DLD1 (cell line): Measurements from ENCODE around the gene CREG2.

ENCODE experiments used
- in situ Hi-C: cut with HindIII; loops from 2 replicates; pipeline ENCODE4 v1.10.0; 2017; ENCODE audit warnings: low sequenced_read_pairs

Gene CREG2

GRCh38 chr2:101387151-101387834, at the start of gene CREG2:
Gene CREG2, minus strand, starts transcription at chr2:101387503. Its CDS starts 46 bp downstream, at chr2:101387457.
- in situ Hi-C loops: no loop called here

GRCh38 chr2:101435001-101435862, 47.9 kb upstream of the CREG2 start:
- in situ Hi-C loops: no loop called here

- in situ Hi-C loops: no loop called here
Observed at GRCh38 chr2:101433465-101433864, 46.2 kb upstream of the CREG2 start.

- in situ Hi-C loops: no loop called here
Observed at GRCh38 chr2:101432411-101433181, 45.3 kb upstream of the CREG2 start.

GRCh38 chr2:101431486-101431885, 44.2 kb upstream of the CREG2 start:
- in situ Hi-C loops: no loop called here

- in situ Hi-C loops: no loop called here
Observed at GRCh38 chr2:101430156-101430555, 42.9 kb upstream of the CREG2 start.

GRCh38 chr2:101429453-101429852, 42.1 kb upstream of the CREG2 start:
- in situ Hi-C loops: no loop called here

GRCh38 chr2:101428422-101429176, 41.3 kb upstream of the CREG2 start:
- in situ Hi-C loops: no loop called here

GRCh38 chr2:101427743-101428142, 40.4 kb upstream of the CREG2 start:
- in situ Hi-C loops: no loop called here

GRCh38 chr2:101427240-101427639, 39.9 kb upstream of the CREG2 start:
- in situ Hi-C loops: no loop called here

- in situ Hi-C loops: no loop called here
Observed at GRCh38 chr2:101426822-101427221, 39.5 kb upstream of the CREG2 start.

- in situ Hi-C loops: no loop called here
Observed at GRCh38 chr2:101420623-101421022, 33.3 kb upstream of the CREG2 start.

GRCh38 chr2:101419096-101419663, 31.9 kb upstream of the CREG2 start:
- in situ Hi-C loops: no loop called here

- in situ Hi-C loops: no loop called here
Observed at GRCh38 chr2:101418460-101419095, 31.3 kb upstream of the CREG2 start.

- in situ Hi-C loops: no loop called here
Observed at GRCh38 chr2:101416609-101417008, 29.3 kb upstream of the CREG2 start.

- in situ Hi-C loops: no loop called here
Observed at GRCh38 chr2:101415884-101416283, 28.6 kb upstream of the CREG2 start.

- in situ Hi-C loops: no loop called here
Observed at GRCh38 chr2:101415220-101415619, 27.9 kb upstream of the CREG2 start.

GRCh38 chr2:101412092-101412694, 24.9 kb upstream of the CREG2 start:
- in situ Hi-C loops: no loop called here

- in situ Hi-C loops: no loop called here
Observed at GRCh38 chr2:101410746-101411145, 23.4 kb upstream of the CREG2 start.
